Measurements from ENCODE around the gene PAX4.

Gene PAX4

DNA sequence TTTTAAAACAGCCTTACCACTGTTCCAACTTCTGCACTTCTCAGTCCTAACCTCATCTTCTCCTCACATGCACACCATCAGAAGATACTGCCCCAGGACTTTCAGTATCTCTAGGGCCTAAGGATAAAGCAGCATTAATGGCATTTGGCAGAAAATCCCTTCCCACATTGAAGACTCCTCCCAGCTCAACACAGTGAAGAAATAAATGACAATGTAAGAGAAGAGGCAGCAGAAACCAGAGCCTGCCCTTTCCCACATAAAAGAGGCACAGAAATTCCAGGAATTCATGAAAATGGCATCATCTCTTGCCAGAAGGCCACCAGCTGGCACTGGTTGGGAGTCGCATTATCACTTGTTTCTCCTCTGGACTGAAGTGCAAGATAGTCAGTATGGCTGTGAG lies 36.2 kb downstream of the PAX4 start:
- no peaks in the 10 kb centered on the region for H3K9me3 ChIP-seq (ENCODE audit: control insufficient read depth, low read length)
- H3K27ac ChIP-seq, result no peak overlapping the region
- no peak overlapping the region for H3K9ac ChIP-seq
- no peaks in the 10 kb centered on the region for H3K36me3 ChIP-seq (ENCODE audit: control insufficient read depth, insufficient read depth, low read length)
- no peak overlapping the region for H3K4me3 ChIP-seq (ENCODE audit: low read depth, low read length)
- H3K27me3 ChIP-seq (ENCODE audit: control insufficient read depth, insufficient read depth, low read length), result no peaks in the 10 kb centered on the region
- peaks cover 3% of the 10 kb centered on the region for H3K4me1 ChIP-seq
- no peak overlapping the region for H3K4me2 ChIP-seq (ENCODE audit: low read length)
- H3K79me2 ChIP-seq, result peaks cover 14% of the 10 kb centered on the region
- TF ChIP-seq CTCF (IDR thresholded peaks at IDR 0.05), result no peak
- no peak overlapping the region for H2AFZ ChIP-seq

DNA sequence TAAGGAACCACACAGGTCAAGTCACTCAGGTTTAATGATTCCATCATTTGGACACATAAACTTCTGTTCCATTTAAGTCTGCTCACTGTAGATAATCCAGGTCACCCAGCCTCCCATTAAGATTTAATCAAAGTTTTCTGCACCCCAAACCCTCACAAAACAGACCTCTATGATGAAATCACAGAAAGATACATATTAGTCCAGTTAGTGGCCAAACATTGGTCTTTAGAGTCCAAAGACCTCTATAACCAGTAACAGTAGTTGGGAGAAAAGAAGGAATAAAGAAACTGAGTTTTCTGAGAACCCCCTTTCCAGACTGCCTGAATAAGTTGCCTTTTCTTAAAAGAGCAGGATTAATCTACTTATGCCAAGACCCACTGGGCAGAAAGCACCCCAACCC lies 37.3 kb downstream of the PAX4 start:
- Histone ChIP-seq H3K27ac (no peak overlapping the region), H3K4me1 (peaks cover 3% of the 10 kb centered on the region), H3K9ac (no peak overlapping the region), H3K27me3 (ENCODE audit: control insufficient read depth, insufficient read depth, low read length) (no peaks in the 10 kb centered on the region), H3K4me2 (ENCODE audit: low read length) (no peak overlapping the region), H2AFZ (no peak overlapping the region), H3K4me3 (ENCODE audit: low read depth, low read length) (no peak overlapping the region), H3K9me3 (ENCODE audit: control insufficient read depth, low read length) (no peaks in the 10 kb centered on the region), H3K36me3 (ENCODE audit: control insufficient read depth, insufficient read depth, low read length) (no peaks in the 10 kb centered on the region), H3K79me2 (peaks cover 10% of the 10 kb centered on the region)
- TF ChIP-seq CTCF (IDR thresholded peaks at IDR 0.05), result no peak

DNA sequence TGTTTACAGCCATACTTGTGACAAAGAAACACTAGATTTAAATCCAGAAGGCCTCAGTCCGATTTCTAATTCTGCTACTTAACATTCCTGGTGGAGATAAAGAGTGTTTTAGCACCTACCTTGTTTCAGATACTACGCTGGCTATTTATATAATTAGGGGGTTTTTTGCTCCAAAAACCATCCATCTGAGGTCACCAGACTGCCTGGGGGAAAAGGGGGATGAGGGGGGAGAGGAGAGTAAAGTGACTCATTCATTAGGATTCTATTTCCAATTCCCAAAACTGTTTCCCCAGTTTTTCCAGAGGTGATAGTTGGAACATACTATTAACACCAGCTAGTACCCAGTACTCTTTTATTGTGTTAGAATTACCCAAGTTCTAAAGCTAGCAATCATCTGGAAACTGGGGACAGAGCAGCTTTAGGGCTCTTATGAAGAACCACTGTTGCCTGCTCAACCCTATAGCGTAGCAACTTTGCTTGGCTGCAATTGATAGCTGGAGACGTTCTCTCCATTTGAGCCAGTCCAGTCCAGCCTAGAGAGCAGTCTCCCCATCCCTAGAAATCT lies 39.1 kb downstream of the PAX4 start:
- no peak overlapping the region for H3K4me3 ChIP-seq (ENCODE audit: low read depth, low read length)
- no peaks in the 10 kb centered on the region for H3K36me3 ChIP-seq (ENCODE audit: control insufficient read depth, insufficient read depth, low read length)
- no peaks in the 10 kb centered on the region for H3K79me2 ChIP-seq
- no peak for TF ChIP-seq CTCF (IDR thresholded peaks at IDR 0.05)
- H3K27me3 ChIP-seq (ENCODE audit: control insufficient read depth, insufficient read depth, low read length), result no peaks in the 10 kb centered on the region
- no peak overlapping the region for H3K27ac ChIP-seq
- H3K9ac ChIP-seq, result no peak overlapping the region
- no peak overlapping the region for H3K4me2 ChIP-seq (ENCODE audit: low read length)
- H3K4me1 ChIP-seq, result no peaks in the 10 kb centered on the region
- no peak overlapping the region for H2AFZ ChIP-seq
- no peaks in the 10 kb centered on the region for H3K9me3 ChIP-seq (ENCODE audit: control insufficient read depth, low read length)

GRCh38 chr7:127578036-127578684 lies 39.8 kb downstream of the PAX4 start:
- H3K9me3 ChIP-seq (ENCODE audit: control insufficient read depth, low read length), result no peaks in the 10 kb centered on the region
- H3K4me1 ChIP-seq, result no peaks in the 10 kb centered on the region
- no peak overlapping the region for H3K4me2 ChIP-seq (ENCODE audit: low read length)
- no peaks in the 10 kb centered on the region for H3K27me3 ChIP-seq (ENCODE audit: control insufficient read depth, insufficient read depth, low read length)
- H3K4me3 ChIP-seq (ENCODE audit: low read depth, low read length), result no peak overlapping the region
- no peaks in the 10 kb centered on the region for H3K36me3 ChIP-seq (ENCODE audit: control insufficient read depth, insufficient read depth, low read length)
- TF ChIP-seq CTCF (IDR thresholded peaks at IDR 0.05), result no peak
- no peaks in the 10 kb centered on the region for H3K79me2 ChIP-seq
- no peak overlapping the region for H3K9ac ChIP-seq
- no peak overlapping the region for H2AFZ ChIP-seq
- no peak overlapping the region for H3K27ac ChIP-seq

Measured in parathyroid adenoma (tissue), 2 donors.